Loucy (cell line): Measurements from ENCODE around the gene RPL3.

ENCODE experiments used
- H2AFZ ChIP-seq: fragments of 200-600 bp; sonication (generic); 2 replicates; pipeline ENCODE4 v1.6.0; 2016; ENCODE audit warnings: antibody characterized with exemption, mild to moderate bottlenecking, low read length, moderate library complexity
- H3F3A ChIP-seq: fragments of 200-600 bp; 2 replicates; pipeline ENCODE4 v1.6.0; 2016; ENCODE audit warnings: antibody characterized with exemption, low read depth, mild to moderate bottlenecking
- H3K27me3 ChIP-seq: fragments of 200-600 bp; sonication (generic); 2 replicates; pipeline ENCODE4 v1.6.1; 2014; ENCODE audit warnings: low read length, mild to moderate bottlenecking; ENCODE audit not compliant: insufficient read depth, poor library complexity, severe bottlenecking
- H3K36me3 ChIP-seq: fragments of 200-600 bp; sonication (generic); 2 replicates; pipeline ENCODE4 v1.6.1; 2016; ENCODE audit warnings: low read length; ENCODE audit not compliant: insufficient read depth
- H3K4me1 ChIP-seq: fragments of 200-600 bp; sonication (generic); 2 replicates; pipeline ENCODE4 v1.5.1; 2014; ENCODE audit warnings: low read length, mild to moderate bottlenecking; ENCODE audit not compliant: insufficient read depth, poor library complexity, severe bottlenecking
- H3K4me2 ChIP-seq: fragments of 200-600 bp; sonication (generic); 2 replicates; pipeline ENCODE4 v1.6.0; 2014; ENCODE audit warnings: antibody characterized with exemption, low read length, low read depth, mild to moderate bottlenecking; ENCODE audit not compliant: poor library complexity, severe bottlenecking
- H3K4me3 ChIP-seq: fragments of 200-600 bp; sonication (generic); 2 replicates; pipeline ENCODE4 v1.5.1; 2014; ENCODE audit warnings: low read length, mild to moderate bottlenecking, mixed read lengths; ENCODE audit not compliant: poor library complexity, severe bottlenecking
- H3K79me2 ChIP-seq: fragments of 200-600 bp; sonication (generic); 2 replicates; pipeline ENCODE4 v1.6.1; 2014; ENCODE audit warnings: low read length; ENCODE audit not compliant: insufficient read depth
- H3K9ac ChIP-seq: fragments of 200-600 bp; sonication (generic); 2 replicates; pipeline ENCODE4 v1.6.0; 2014; ENCODE audit warnings: mild to moderate bottlenecking, low read depth, low read length, moderate library complexity; ENCODE audit not compliant: poor library complexity, severe bottlenecking
- H3K9me2 ChIP-seq: fragments of 200-600 bp; sonication (generic); replicated peaks from 2 replicates; pipeline ENCODE4 v1.6.1; 2016; ENCODE audit warnings: low read depth, low read length, mixed read lengths
- H3K9me3 ChIP-seq: fragments of 200-600 bp; sonication (generic); 2 replicates; pipeline ENCODE4 v1.6.1; 2014; ENCODE audit warnings: mild to moderate bottlenecking, antibody characterized with exemption, low read length, low read depth; ENCODE audit not compliant: insufficient read depth
- H4K20me1 ChIP-seq: fragments of 200-600 bp; sonication (generic); 2 replicates; pipeline ENCODE4 v1.6.0; 2014; ENCODE audit warnings: antibody characterized with exemption, low read length, mild to moderate bottlenecking; ENCODE audit not compliant: insufficient read depth, poor library complexity, severe bottlenecking
- EZH2phosphoT487 ChIP-seq: fragments of 200-600 bp; IDR thresholded peaks from 2 replicates; pipeline ENCODE4 v1.6.1; 2018; ENCODE audit warnings: antibody characterized with exemption, mild to moderate bottlenecking, moderate library complexity, borderline replicate concordance
- TF ChIP-seq, protein P1 (sequence below): fragments of 200-600 bp; sonication (generic); conservative IDR thresholded peaks from 2 replicates; pipeline ENCODE4 v1.5.1; 2014; ENCODE audit warnings: mild to moderate bottlenecking, antibody characterized with exemption, low read length

Gene RPL3

DNA sequence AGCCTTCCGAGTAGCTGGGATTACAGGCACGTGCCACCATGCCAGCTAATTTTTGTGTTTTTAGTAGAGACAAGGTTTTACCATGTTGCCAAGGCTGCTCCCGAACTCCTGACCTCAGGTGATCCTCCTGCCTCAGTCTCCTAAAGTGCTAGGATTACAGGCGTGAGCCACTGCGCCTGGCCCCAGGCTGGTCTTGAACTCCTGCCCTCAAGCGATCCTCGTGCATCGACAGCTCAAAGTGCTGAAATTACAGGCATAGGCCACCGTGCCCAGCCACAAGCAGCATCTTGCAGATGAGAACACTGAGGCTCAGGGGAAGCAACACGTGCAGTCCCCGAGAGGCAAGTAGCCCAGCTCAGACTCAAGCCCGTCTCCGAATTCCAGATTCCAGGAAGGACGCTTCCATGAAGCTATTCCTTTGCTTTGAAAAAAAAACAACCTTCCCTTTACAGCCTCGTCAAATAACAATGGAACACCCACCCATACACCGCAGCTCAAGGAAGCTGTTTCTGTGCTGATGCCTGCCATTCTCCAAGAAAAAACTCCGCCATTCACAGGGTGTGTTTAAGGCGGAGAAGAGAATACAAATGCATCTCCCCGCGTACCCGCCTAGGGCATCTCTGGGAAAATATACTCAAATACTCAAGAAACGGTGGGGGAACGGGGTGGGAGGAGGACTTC is 40.1 kb downstream of the RPL3 start:
- Histone ChIP-seq H3K27me3 (no peaks in the 10 kb centered on the region), H3K4me3 (no peak overlapping the region), H3K9ac (no peak overlapping the region), H3K9me2 (no peaks in the 10 kb centered on the region), H3F3A (no peaks in the 10 kb centered on the region), H3K9me3 (no peaks in the 10 kb centered on the region), H3K36me3 (no peaks in the 10 kb centered on the region), H3K4me2 (no peak overlapping the region), H2AFZ (no peak overlapping the region), H3K79me2 (no peaks in the 10 kb centered on the region), H4K20me1 (no peaks in the 10 kb centered on the region), H3K4me1 (no peaks in the 10 kb centered on the region)
- no peak for TF ChIP-seq EZH2phosphoT487
- TF ChIP-seq, protein P1, sequence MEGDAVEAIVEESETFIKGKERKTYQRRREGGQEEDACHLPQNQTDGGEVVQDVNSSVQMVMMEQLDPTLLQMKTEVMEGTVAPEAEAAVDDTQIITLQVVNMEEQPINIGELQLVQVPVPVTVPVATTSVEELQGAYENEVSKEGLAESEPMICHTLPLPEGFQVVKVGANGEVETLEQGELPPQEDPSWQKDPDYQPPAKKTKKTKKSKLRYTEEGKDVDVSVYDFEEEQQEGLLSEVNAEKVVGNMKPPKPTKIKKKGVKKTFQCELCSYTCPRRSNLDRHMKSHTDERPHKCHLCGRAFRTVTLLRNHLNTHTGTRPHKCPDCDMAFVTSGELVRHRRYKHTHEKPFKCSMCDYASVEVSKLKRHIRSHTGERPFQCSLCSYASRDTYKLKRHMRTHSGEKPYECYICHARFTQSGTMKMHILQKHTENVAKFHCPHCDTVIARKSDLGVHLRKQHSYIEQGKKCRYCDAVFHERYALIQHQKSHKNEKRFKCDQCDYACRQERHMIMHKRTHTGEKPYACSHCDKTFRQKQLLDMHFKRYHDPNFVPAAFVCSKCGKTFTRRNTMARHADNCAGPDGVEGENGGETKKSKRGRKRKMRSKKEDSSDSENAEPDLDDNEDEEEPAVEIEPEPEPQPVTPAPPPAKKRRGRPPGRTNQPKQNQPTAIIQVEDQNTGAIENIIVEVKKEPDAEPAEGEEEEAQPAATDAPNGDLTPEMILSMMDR = no peak

DNA sequence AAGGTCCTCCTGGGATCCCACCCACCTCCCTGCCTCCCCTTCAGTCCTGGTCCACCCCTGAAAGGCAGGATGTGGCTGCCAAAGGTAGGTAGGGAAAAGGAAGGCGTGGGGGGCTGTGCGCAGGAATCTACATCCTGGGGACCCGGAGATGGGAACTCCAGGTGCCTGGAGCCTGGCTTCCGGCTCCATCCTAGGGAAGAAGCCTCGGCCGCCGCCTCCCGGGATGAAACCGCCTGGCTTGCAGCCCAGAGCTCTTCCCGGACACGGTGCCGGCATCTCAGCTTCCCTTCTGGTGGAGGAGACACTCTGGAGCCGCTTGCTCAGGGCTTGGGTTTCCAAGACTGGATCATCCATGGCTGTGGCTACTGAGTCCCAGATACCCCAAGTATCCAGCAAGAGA is 41.4 kb downstream of the RPL3 start:
- TF ChIP-seq, protein P1 = no peak
- H3K4me2 ChIP-seq = no peak overlapping the region

DNA sequence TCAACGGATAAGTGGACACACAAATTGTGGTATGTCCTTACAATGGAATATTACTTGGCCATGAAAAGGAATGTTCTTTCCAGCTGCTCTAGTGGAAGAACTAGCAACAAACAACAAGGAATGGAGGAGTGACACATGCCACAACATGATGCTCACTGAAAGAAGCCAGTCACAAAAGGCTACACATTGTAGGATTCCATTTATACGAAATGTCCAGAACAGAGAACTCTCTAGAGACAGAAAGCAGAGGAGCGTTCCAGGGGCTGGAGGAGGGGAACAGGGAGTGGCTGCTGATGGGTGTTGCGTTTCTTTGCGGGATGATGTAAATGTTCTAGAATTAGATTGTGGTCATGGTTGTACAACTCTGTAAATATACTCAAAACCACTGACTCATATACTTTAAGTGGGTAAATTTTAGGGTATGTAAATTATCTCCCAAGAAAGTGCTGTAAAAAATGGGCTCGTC is 42.2 kb downstream of the RPL3 start:
- Histone ChIP-seq H3K9me3 (no peaks in the 10 kb centered on the region), H4K20me1 (no peaks in the 10 kb centered on the region), H3K4me2 (no peak overlapping the region), H3K27me3 (no peaks in the 10 kb centered on the region), H3F3A (no peaks in the 10 kb centered on the region), H3K9ac (no peak overlapping the region), H3K36me3 (no peaks in the 10 kb centered on the region), H2AFZ (no peak overlapping the region), H3K4me3 (no peak overlapping the region), H3K4me1 (no peaks in the 10 kb centered on the region), H3K9me2 (no peaks in the 10 kb centered on the region), H3K79me2 (no peaks in the 10 kb centered on the region)
- TF ChIP-seq, protein P1 = no peak
- TF ChIP-seq EZH2phosphoT487 = no peak

More for the DNA sequence above, 41.4 kb downstream of the RPL3 start:
- Histone ChIP-seq H3K9me3 (no peaks in the 10 kb centered on the region), H3K9me2 (no peaks in the 10 kb centered on the region), H3K36me3 (no peaks in the 10 kb centered on the region), H3F3A (no peaks in the 10 kb centered on the region), H3K4me3 (no peak overlapping the region), H3K4me1 (no peaks in the 10 kb centered on the region), H2AFZ (no peak overlapping the region), H3K9ac (no peak overlapping the region), H3K27me3 (no peaks in the 10 kb centered on the region), H4K20me1 (no peaks in the 10 kb centered on the region), H3K79me2 (no peaks in the 10 kb centered on the region)
